Stimulated activated CD8-positive, alpha-beta memory T cell treated with anti-CD3 and anti-CD28 coated beads, Interleukin-15, amount 100 ng/mL, for 4 hours (primary cell): ENCODE measurements around the gene PLEKHH3.
"Not testable (repeated sequence)": the region's sequence is repeated elsewhere in the genome, so short reads cannot be mapped to it uniquely, and the experiment has no call there.

Experiments used
- DNase-seq, 2 donors: peaks; one replicate each; pipeline ENCODE4 v3.0.0-alpha.2; 2020; ENCODE audit warnings: low read depth in 2 of 2

Gene PLEKHH3

GRCh38 chr17:42672038-42672437 is 4.8 kb downstream of the PLEKHH3 start:
- DNase-seq = no peak

GRCh38 chr17:42670789-42671657 is 5.8 kb downstream of the PLEKHH3 start:
- DNase-seq = no peak

- DNase-seq = no peak
Observed at GRCh38 chr17:42669977-42670788, 6.6 kb downstream of the PLEKHH3 start.

- DNase-seq = no peak
Observed at GRCh38 chr17:42669705-42669976, 7.2 kb downstream of the PLEKHH3 start.

GRCh38 chr17:42667088-42667951 is 9.5 kb downstream of the PLEKHH3 start:
- DNase-seq = no peak

GRCh38 chr17:42666126-42666525 is 10.7 kb downstream of the PLEKHH3 start:
- DNase-seq = not testable (repeated sequence)

GRCh38 chr17:42665581-42666001 is 11.2 kb downstream of the PLEKHH3 start:
- no peak for DNase-seq

GRCh38 chr17:42660692-42661345 is 16.0 kb downstream of the PLEKHH3 start:
- DNase-seq = no peak

- not testable (repeated sequence) for DNase-seq
Observed at GRCh38 chr17:42659932-42660274, 16.9 kb downstream of the PLEKHH3 start.

GRCh38 chr17:42659079-42659931 is 17.5 kb downstream of the PLEKHH3 start, which contains the start of gene TUBG2:
Gene TUBG2 (plus strand): TSS chr17:42659284. CDS start chr17:42659504, 220 bp downstream.
- DNase-seq = peak; percentile 61 to 68

GRCh38 chr17:42657824-42658588 is 18.8 kb downstream of the PLEKHH3 start:
- no peak for DNase-seq

- DNase-seq = no peak
Observed at GRCh38 chr17:42655528-42655927, 21.3 kb downstream of the PLEKHH3 start.

GRCh38 chr17:42653179-42654124 is 23.3 kb downstream of the PLEKHH3 start:
- DNase-seq = no peak

GRCh38 chr17:42651392-42651791 is 25.4 kb downstream of the PLEKHH3 start:
- DNase-seq = no peak

- no peak for DNase-seq
Observed at GRCh38 chr17:42647778-42648177, 29.0 kb downstream of the PLEKHH3 start.

- no peak for DNase-seq
Observed at GRCh38 chr17:42642336-42642735, 34.5 kb downstream of the PLEKHH3 start.

- no peak for DNase-seq
Observed at GRCh38 chr17:42640121-42640520, 36.7 kb downstream of the PLEKHH3 start.

- DNase-seq = no peak
Observed at GRCh38 chr17:42639525-42640113, 37.2 kb downstream of the PLEKHH3 start.
